ENCODE results near the gene TES.

DNA sequence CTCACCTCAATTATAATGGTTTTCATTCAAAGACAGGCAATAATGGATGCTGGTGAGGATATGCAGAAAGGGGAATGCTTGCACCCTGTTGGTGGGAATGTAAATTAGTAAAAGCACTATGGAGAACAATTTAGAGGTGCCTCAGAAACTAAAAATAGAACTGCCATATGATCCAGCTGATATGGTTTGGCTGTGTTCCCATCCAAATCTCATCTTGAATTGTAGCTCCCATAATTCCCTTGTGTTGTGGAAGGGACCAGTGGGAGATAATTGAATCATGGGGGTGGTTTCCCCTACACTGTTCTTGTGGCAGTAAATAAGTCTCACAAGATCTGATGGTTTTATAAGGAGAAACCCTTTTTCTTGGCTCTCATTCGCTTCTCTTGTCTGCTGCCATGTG, 87.7 kb downstream of the TES start:
- no peak for TF ChIP-seq EP300 (conservative IDR thresholded peaks at IDR 0.05; ENCODE audit: poor library complexity, severe bottlenecking)
- TF ChIP-seq, protein P1, sequence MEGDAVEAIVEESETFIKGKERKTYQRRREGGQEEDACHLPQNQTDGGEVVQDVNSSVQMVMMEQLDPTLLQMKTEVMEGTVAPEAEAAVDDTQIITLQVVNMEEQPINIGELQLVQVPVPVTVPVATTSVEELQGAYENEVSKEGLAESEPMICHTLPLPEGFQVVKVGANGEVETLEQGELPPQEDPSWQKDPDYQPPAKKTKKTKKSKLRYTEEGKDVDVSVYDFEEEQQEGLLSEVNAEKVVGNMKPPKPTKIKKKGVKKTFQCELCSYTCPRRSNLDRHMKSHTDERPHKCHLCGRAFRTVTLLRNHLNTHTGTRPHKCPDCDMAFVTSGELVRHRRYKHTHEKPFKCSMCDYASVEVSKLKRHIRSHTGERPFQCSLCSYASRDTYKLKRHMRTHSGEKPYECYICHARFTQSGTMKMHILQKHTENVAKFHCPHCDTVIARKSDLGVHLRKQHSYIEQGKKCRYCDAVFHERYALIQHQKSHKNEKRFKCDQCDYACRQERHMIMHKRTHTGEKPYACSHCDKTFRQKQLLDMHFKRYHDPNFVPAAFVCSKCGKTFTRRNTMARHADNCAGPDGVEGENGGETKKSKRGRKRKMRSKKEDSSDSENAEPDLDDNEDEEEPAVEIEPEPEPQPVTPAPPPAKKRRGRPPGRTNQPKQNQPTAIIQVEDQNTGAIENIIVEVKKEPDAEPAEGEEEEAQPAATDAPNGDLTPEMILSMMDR (IDR thresholded peaks at IDR 0.05; ENCODE audit: poor library complexity, severe bottlenecking), result no peak
- TF ChIP-seq POLR2AphosphoS5 (IDR thresholded peaks at IDR 0.05), result no peak

Measured in neural cell (in vitro differentiated cells).